Endodermal cell (in vitro differentiated cells): ENCODE measurements around the gene NFIA. TPM values are rescaled to one million over a fixed set of nuclear protein-coding genes. Genes with fewer than 3 reads are reported as not detected.

Experiments
- DNase-seq: peaks from one replicate; pipeline ENCODE4 v3.0.0-alpha.2; 2017
- H3K27ac ChIP-seq: 2 replicates; pipeline ENCODE4 v1.5.1; 2013; ENCODE audit warnings: mild to moderate bottlenecking, low read depth, low read length, moderate library complexity
- H3K27me3 ChIP-seq: 2 replicates; pipeline ENCODE4 v1.6.1; 2013; ENCODE audit warnings: mild to moderate bottlenecking, low read length, moderate library complexity; ENCODE audit not compliant: insufficient read depth, control insufficient read depth, poor library complexity, severe bottlenecking
- H3K36me3 ChIP-seq: 2 replicates; pipeline ENCODE4 v1.7.0; 2013; ENCODE audit warnings: mild to moderate bottlenecking, low read length, moderate library complexity; ENCODE audit not compliant: control insufficient read depth, insufficient read depth
- H3K4me1 ChIP-seq: one replicate; pipeline ENCODE4 v1.7.0; 2013; ENCODE audit warnings: low read length; ENCODE audit not compliant: control insufficient read depth, insufficient read depth
- H3K4me3 ChIP-seq: 2 replicates; pipeline ENCODE4 v1.5.1; 2013; ENCODE audit warnings: mild to moderate bottlenecking, low read length, moderate library complexity
- H3K9ac ChIP-seq: 2 replicates; pipeline ENCODE4 v1.6.1; 2013; ENCODE audit warnings: mild to moderate bottlenecking, low read length, moderate library complexity; ENCODE audit not compliant: poor library complexity, severe bottlenecking; ENCODE audit errors: extremely low read depth
- H3K9me3 ChIP-seq: 2 replicates; pipeline ENCODE4 v1.6.1; 2013; ENCODE audit warnings: mild to moderate bottlenecking, low read length, moderate library complexity; ENCODE audit not compliant: control insufficient read depth
- H3K27ac Mint-ChIP-seq: 2 replicates; pipeline ENCODE4 v1.8.0; 2020; ENCODE audit warnings: mixed read lengths
- H3K27me3 Mint-ChIP-seq: 2 replicates; pipeline ENCODE4 v1.8.0; 2021; ENCODE audit warnings: mild to moderate bottlenecking, mixed read lengths; ENCODE audit not compliant: insufficient read depth
- H3K36me3 Mint-ChIP-seq: 2 replicates; pipeline ENCODE4 v1.8.0; 2020; ENCODE audit warnings: low read depth, mixed read lengths
- H3K4me1 Mint-ChIP-seq: 2 replicates; pipeline ENCODE4 v1.8.0; 2020; ENCODE audit warnings: mixed read lengths
- H3K4me3 Mint-ChIP-seq: 2 replicates; pipeline ENCODE4 v1.8.0; 2020; ENCODE audit warnings: mild to moderate bottlenecking, moderate library complexity, mixed read lengths
- H3K9me3 Mint-ChIP-seq: 2 replicates; pipeline ENCODE4 v1.8.0; 2020; ENCODE audit warnings: mild to moderate bottlenecking, mixed read lengths
- CTCF ChIP-seq: fragments of 200-600 bp; sonication (generic); conservative IDR thresholded peaks from 2 replicates; pipeline ENCODE4 v1.5.0; 2021; ENCODE audit warnings: antibody characterized with exemption, mild to moderate bottlenecking
- WGBS, 2 experiments: methylation state at CpG; one replicate each; pipeline versions ENCODE4 v1.1.5 to v1.1.7; 2013; ENCODE audit warnings: missing lambda C conversion rate in 2 of 2, mixed read lengths in 1 of 2; ENCODE audit not compliant: insufficient coverage in 1 of 2, insufficient read length in 1 of 2; 5-methylcytosine and 5-hydroxymethylcytosine counted together
- total RNA-seq, 2 donors: library from RNA; stranded (reverse); fragmentation: NEBNext Ultra II Directional in 1 of 2; extraction: Animal tissue kit (Norgen Biotek cat#: 25700) in 1 of 2; gene quantifications; 2 replicates in 1 of 2; 3 replicates in 1 of 2; pipeline ENCODE4 v1.2.1, GENCODE V29; 2021

The NFIA gene
- total RNA-seq, 2 donors from 2014 or later: 2.3 to 3.8 TPM

GRCh38 chr1:61490924-61491323 lies 408.6 kb downstream of the NFIA start:
- no peaks in the 10 kb centered on the region for H3K36me3 Mint-ChIP-seq
- H3K4me3 Mint-ChIP-seq: no peak overlapping the region
- 88 to 98% methylated on average over 4 of the region's 4 CpGs for WGBS, 2 experiments

GRCh38 chr1:61491497-61491896 lies 409.1 kb downstream of the NFIA start:
- H3K27ac Mint-ChIP-seq: no peak overlapping the region
- no peak overlapping the region for H3K4me3 ChIP-seq
- no peaks in the 10 kb centered on the region for H3K4me1 ChIP-seq
- no peaks in the 10 kb centered on the region for H3K27me3 ChIP-seq
- no peak overlapping the region for H3K4me3 Mint-ChIP-seq
- no peaks in the 10 kb centered on the region for H3K36me3 ChIP-seq
- no peak for DNase-seq
- peaks cover 3% of the 10 kb centered on the region for H3K4me1 Mint-ChIP-seq
- H3K27me3 Mint-ChIP-seq: peaks cover 19% of the 10 kb centered on the region
- no peaks in the 10 kb centered on the region for H3K9me3 Mint-ChIP-seq
- no peak overlapping the region for H3K9ac ChIP-seq
- H3K36me3 Mint-ChIP-seq: no peaks in the 10 kb centered on the region
- WGBS, 2 experiments: 85 to 89% methylated on average over 3 to 4 of the region's 4 CpGs
- no peak overlapping the region for H3K27ac ChIP-seq
- H3K9me3 ChIP-seq: no peaks in the 10 kb centered on the region
- no peak for TF ChIP-seq CTCF

More at GRCh38 chr1:61490924-61491323, 408.6 kb downstream of the NFIA start:
- Mint-ChIP-seq H3K9me3 (no peaks in the 10 kb centered on the region), H3K27me3 (peaks cover 20% of the 10 kb centered on the region), H3K27ac (no peak overlapping the region), H3K4me1 (no peaks in the 10 kb centered on the region)
- no peak overlapping the region for H3K9ac ChIP-seq
- H3K27ac ChIP-seq: no peak overlapping the region
- no peak for DNase-seq
- no peaks in the 10 kb centered on the region for H3K27me3 ChIP-seq
- TF ChIP-seq CTCF: no peak
- H3K9me3 ChIP-seq: no peaks in the 10 kb centered on the region
- H3K36me3 ChIP-seq: no peaks in the 10 kb centered on the region
- H3K4me3 ChIP-seq: no peak overlapping the region
- no peaks in the 10 kb centered on the region for H3K4me1 ChIP-seq

GRCh38 chr1:61494000-61494399 lies 411.6 kb downstream of the NFIA start:
- H3K27me3 Mint-ChIP-seq: peaks cover 20% of the 10 kb centered on the region

More at GRCh38 chr1:61494000-61494399, 411.6 kb downstream of the NFIA start:
- Mint-ChIP-seq H3K9me3 (no peaks in the 10 kb centered on the region), H3K36me3 (no peaks in the 10 kb centered on the region), H3K4me3 (no peak overlapping the region), H3K27ac (no peak overlapping the region), H3K4me1 (peaks cover 5% of the 10 kb centered on the region)
- no peaks in the 10 kb centered on the region for H3K9me3 ChIP-seq
- H3K27ac ChIP-seq: no peak overlapping the region
- no peak for DNase-seq
- H3K9ac ChIP-seq: no peak overlapping the region
- TF ChIP-seq CTCF: no peak
- WGBS, 2 experiments: 85 to 87% methylated on average over 3 of the region's 3 CpGs
- no peak overlapping the region for H3K4me3 ChIP-seq
- H3K27me3 ChIP-seq: no peaks in the 10 kb centered on the region
- H3K4me1 ChIP-seq: no peaks in the 10 kb centered on the region
- H3K36me3 ChIP-seq: no peaks in the 10 kb centered on the region
